GM18508 (cell line): ENCODE data around the gene PEX3.
"Not testable (repeated sequence)": the region's sequence is repeated elsewhere in the genome, so short reads cannot be mapped to it uniquely, and the experiment has no call there.

Experiments used
- ATAC-seq: cut with Tn5 transposase; IDR thresholded peaks from one replicate; pipeline ENCODE4 v1.9.1; 2021; ENCODE audit warnings: moderate number of reproducible peaks; ENCODE audit not compliant: insufficient read depth, unreplicated experiment

Gene PEX3

DNA sequence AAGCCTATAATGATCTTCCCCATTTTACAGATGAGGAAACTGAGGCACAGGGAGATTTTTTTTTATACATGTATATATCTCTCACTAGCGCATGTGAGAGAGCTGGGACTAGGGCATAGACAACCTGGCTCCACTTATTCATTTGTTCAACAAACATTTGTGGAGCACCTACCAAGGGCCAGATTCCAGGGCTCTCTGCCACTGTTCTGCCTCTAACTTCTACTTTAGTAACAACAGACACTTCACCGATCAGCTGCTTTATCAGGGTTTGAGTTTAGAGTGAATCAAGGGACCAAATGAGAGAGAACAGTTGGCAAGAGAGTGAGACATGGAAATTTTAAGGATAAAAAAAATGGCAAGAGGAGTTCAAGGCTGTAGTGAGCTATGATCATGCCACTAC is 7.5 kb upstream of the PEX3 start:
- ATAC-seq: no peak

DNA sequence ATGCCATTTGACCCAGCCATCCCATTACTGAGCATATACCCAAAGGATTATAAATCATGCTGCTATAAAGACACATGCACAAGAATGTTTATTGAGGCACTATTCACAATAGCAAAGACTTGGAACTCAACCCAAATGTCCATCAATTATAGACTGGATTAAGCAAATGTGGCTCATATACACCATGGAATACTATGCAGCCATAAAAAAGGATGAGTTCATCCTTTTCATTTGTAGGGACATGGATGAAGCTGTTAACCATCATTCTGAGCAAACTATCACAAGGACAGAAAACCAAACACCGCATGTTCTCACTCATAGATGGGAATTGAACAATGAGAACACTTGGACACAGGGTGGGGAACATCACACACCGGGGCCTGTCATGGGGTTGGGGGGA is 2.7 kb upstream of the PEX3 start:
- ATAC-seq: not testable (repeated sequence)

GRCh38 chr6:143449082-143449713 is 1.4 kb upstream of the PEX3 start:
- no peak for ATAC-seq

- no peak for ATAC-seq
Measured at GRCh38 chr6:143449714-143450452, 722 bp upstream of the PEX3 start.

GRCh38 chr6:143451531-143451930 is 926 bp downstream of the PEX3 start:
- no peak for ATAC-seq

DNA sequence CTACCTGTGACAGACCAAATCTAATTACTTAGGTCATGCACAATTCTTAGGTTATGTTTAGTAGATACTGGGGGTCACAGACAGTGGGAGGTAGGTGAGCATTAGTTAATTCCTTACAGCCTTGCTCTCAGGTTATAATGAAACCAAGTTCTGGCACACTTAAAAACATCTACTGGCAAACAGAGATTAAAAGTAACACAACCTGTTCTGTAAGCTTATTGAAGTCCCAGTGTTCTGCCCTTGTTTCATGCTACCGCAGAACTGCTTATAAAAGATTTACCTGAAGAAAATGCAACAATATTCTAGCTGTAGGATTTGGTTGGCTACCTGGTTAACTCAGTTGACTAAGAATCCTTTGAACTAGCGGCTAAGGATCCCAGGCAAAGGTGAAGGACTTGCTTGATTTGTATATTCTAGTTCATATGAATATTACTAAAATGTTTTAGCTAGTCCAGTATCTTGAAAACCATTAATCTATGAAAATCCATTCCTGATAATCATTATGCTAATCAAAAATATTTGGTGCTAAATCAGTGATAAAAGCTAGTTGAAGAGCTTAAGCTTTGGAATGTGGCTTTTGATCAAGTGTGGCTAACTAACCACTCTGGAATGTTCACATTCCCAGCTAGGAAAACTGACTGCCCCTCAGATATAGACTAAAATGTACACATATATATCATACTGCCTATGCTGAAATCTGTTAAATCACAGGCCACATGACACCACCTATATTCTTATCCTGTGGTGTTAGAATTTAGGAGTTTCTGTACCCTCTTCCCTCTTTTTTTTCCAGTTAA is 7.2 kb downstream of the PEX3 start:
- ATAC-seq: no peak

DNA sequence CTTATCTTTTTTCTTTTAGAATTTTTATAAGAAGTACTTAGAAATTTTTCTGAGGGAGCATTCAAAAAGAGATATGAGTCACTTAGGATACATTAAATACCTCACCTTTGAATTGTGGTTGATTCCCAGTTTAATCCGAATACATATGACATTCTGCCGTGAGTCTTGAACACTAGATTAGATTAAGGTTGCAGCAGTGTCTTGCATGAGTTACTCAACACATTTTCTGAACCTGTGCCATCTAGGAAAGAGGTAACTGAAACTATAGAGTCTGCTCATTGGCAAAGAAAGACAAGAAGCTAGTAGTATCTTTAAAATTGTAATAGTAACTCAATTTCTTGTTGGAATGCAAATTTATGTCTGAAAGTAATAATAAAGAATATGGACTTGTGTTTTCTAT is 14.9 kb downstream of the PEX3 start:
- ATAC-seq: no peak

- no peak for ATAC-seq
Measured at GRCh38 chr6:143468026-143468425, 17.4 kb downstream of the PEX3 start.

GRCh38 chr6:143468823-143469222 is 18.2 kb downstream of the PEX3 start:
- not testable (repeated sequence) for ATAC-seq

DNA sequence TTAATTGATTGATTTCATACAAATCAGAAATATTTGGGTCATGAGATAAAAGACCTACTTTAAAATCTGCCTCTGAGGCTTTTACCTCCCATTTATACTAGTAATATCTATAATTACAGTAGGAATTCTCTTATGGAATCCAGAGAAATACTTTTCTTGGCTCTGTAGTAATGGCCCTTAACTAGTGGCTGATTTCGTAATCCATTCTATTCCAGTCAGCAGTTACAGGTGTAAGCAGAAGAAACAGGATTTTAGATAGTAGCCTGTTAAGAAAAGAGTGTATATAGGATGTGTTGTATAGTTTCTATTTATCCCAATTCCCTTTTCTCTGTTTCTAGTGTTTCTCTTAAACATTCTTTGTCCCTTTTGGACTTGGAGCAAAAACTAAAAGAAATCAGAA is 21.2 kb downstream of the PEX3 start:
- ATAC-seq: no peak

- no peak for ATAC-seq
Measured at GRCh38 chr6:143476545-143476944, 25.9 kb downstream of the PEX3 start.

DNA sequence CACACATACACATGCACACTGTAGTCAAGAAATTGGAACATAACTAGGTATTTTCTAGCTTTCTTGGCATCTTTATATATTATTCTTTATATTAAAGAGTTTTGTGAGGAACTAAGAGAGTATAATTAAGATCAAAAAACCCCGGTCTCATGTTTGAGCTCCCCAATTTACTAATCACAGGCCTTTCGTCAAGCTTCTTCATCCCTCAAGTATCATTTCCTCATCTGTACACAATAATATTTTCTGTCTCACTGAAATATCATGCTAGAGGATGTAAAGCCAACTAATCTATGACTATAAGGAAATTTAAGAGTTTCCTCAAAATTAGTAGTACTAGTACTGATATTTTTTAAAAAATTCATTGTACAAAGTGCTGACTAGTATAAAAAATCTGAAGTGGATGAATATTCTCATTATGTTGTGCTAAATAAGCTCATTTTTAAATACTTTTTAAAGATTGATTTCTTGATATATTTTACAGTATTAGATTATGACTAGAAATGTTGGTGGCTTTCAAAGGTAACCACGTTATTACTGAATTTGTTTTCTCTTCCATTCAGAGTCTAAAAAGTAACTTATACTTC is 28.0 kb downstream of the PEX3 start:
- ATAC-seq: no peak

- no peak for ATAC-seq
Measured at GRCh38 chr6:143482593-143482992, 32.0 kb downstream of the PEX3 start.

- no peak for ATAC-seq
Measured at GRCh38 chr6:143485967-143486366, 35.4 kb downstream of the PEX3 start.

GRCh38 chr6:143486752-143487151 is 36.1 kb downstream of the PEX3 start:
- ATAC-seq: no peak

- no peak for ATAC-seq
Measured at GRCh38 chr6:143490244-143490643, 39.6 kb downstream of the PEX3 start.

DNA sequence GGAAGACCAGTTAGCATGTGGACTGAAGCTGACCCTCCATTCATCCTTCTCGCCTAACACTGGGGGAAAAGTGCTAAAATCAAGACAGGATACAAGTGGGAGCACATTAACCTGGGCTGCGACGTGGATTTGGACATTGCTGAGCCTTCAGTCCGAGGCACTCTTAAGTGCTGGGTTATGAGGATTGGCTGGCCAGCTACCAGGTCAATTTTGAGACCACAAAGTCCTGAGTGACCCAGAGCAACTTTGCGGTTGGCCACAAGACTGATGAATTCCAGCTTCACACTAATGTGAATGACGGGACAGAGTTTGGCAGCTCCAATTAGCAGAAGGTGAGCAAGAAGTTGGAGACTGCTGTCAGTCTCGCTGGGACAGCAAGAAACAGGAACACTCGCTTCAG is 40.2 kb downstream of the PEX3 start:
- ATAC-seq: no peak

GRCh38 chr6:143496974-143497373 is 46.4 kb downstream of the PEX3 start:
- no peak for ATAC-seq

DNA sequence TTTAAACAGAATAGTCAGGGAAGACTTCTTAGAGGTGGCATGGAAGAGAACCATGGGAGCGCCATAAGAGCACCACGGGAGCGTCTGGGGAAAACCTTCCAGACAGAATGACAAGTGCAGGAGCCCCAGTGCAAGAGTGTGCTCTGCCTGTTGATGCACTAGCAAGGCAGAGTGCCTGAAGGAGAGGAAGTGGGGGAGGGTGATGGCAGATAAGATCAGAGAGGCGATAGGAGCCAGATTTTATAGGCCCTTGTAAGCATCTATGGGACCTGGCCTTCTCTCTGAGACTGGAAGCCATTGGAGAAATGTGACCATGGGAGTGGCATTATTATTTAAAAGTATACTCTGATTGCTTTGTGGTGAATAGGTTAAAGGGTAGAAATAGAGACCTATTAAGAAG is 47.8 kb downstream of the PEX3 start:
- ATAC-seq: no peak

- no peak for ATAC-seq
Measured at GRCh38 chr6:143501851-143502250, 51.2 kb downstream of the PEX3 start.

DNA sequence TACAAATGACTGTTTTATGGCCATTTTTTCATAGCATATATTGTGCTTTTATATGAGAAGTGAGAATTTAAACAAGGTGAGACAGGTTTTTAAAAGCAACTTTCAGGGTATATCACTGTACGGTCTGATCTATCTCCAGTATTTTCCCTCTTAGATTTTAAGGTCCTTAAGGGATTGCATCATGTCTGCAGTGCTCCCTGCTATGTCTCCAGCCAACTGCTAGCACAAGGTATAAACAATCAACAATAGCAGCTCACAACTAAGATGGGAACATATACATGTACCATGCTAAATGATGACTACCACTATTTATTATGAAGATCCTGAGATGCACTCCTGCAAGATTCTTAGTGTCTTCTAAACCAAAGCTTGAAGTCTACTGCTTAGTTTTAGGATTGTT is 53.8 kb downstream of the PEX3 start:
- ATAC-seq: no peak
